K562 (cell line): ENCODE measurements around the gene FOXP3. TPM values are rescaled to one million over a fixed set of nuclear protein-coding genes. Genes with fewer than 3 reads are reported as not detected.

ENCODE experiments used
- ATAC-seq: fragments of 200-7000 bp; cut with Tn5 transposase; 3 replicates; pipeline ENCODE4 v1.9.1; 2020; ENCODE audit warnings: moderate library complexity
- BruUV-seq: library from RNA; stranded (reverse); fragments of 400-500 nt; replicated peaks from 2 replicates; lab custom pipeline; 2021; lab: Mats Ljungman, UMichigan
- CTCF ChIA-PET: fragments of 300-600 bp; formaldehyde crosslinking; extraction: SDS; loops from one replicate; lab custom pipeline; 2021; ENCODE audit warnings: low intra/inter-chr PET ratio; lab: Yijun Ruan, JAX
- POLR2A ChIA-PET: fragments of 300-600, 350-650 bp; sonication (Branson Sonifier 250); formaldehyde crosslinking; extraction: SDS; loops from one replicate; lab custom pipeline; 2021; ENCODE audit warnings: antibody characterized with exemption, inconsistent platforms; lab: Yijun Ruan, JAX
- DNase-seq, 4 experiments: peaks; one replicate each; pipeline versions ENCODE4 v3.0.0 to v3.0.0-alpha.2; 2011 to 2018; ENCODE audit warnings: low spot score in 3 of 4, mixed read lengths in 3 of 4; ENCODE audit errors: extremely low read depth in 1 of 4
- FAIRE-seq: peaks from 2 replicates; lab custom pipeline; 2011; peaks lifted over from hg19 to GRCh38; lab: Jason Lieb, UNC
- H2AFZ ChIP-seq: 2 replicates; pipeline ENCODE4 v1.6.0; 2011; ENCODE audit warnings: low read depth, low read length, control low read depth, inconsistent platforms
- H3K27ac ChIP-seq: fragments of 200-600 bp; 3 replicates; pipeline ENCODE4 v1.8.0; 2011; ENCODE audit warnings: low read depth, mild to moderate bottlenecking, control low read depth, inconsistent platforms, low read length, moderate library complexity, mixed read lengths; ENCODE audit errors: extremely low read depth
- H3K27me3 ChIP-seq, 2 experiments: fragments of 300-600 bp in 1 of 2; 2 replicates in 1 of 2; 3 replicates in 1 of 2; pipeline versions ENCODE4 v1.6.0 to v1.8.0; 2011; ENCODE audit warnings: inconsistent platforms in 2 of 2, low read length in 2 of 2, mild to moderate bottlenecking in 1 of 2, mixed read lengths in 1 of 2, moderate library complexity in 1 of 2; ENCODE audit not compliant: control insufficient read depth in 2 of 2, insufficient read depth in 2 of 2
- H3K36me3 ChIP-seq: fragments of 300-600 bp; 3 replicates; pipeline ENCODE4 v1.8.0; 2011; ENCODE audit warnings: mild to moderate bottlenecking, low read length, inconsistent platforms; ENCODE audit not compliant: control insufficient read depth, insufficient read depth
- H3K4me1 ChIP-seq, 2 experiments: fragments of 200-600 bp in 1 of 2; replicated peaks in 1 of 2; 2 replicates in 1 of 2; 3 replicates in 1 of 2; pipeline versions ENCODE4 v1.5.1 to v1.8.0; 2011; ENCODE audit warnings: inconsistent platforms in 2 of 2, low read length in 2 of 2, mild to moderate bottlenecking in 1 of 2, mixed read lengths in 1 of 2, moderate library complexity in 1 of 2; ENCODE audit not compliant: control insufficient read depth in 2 of 2, insufficient read depth in 2 of 2
- H3K4me2 ChIP-seq: 2 replicates; pipeline ENCODE4 v1.6.1; 2011; ENCODE audit warnings: low read length, control low read depth, inconsistent platforms, mixed read lengths; ENCODE audit not compliant: insufficient read depth
- H3K4me3 ChIP-seq: fragments of 200-600 bp; sonication (generic), shearing (Covaris generic); 2 replicates; pipeline ENCODE4 v1.5.1; 2016; ENCODE audit warnings: control low read depth, inconsistent platforms
- H3K79me2 ChIP-seq: fragments of 200-600 bp; 3 replicates; pipeline ENCODE4 v1.8.0; 2011; ENCODE audit warnings: low read length, inconsistent platforms; ENCODE audit not compliant: control insufficient read depth, insufficient read depth
- H3K9ac ChIP-seq, 2 experiments: 2 replicates each; pipeline versions ENCODE4 v1.6.0 to v1.6.1; 2011; ENCODE audit warnings: low read depth in 2 of 2, low read length in 2 of 2, control low read depth in 1 of 2, inconsistent platforms in 1 of 2, mild to moderate bottlenecking in 1 of 2, mixed read lengths in 1 of 2; ENCODE audit not compliant: insufficient read depth in 1 of 2
- H3K9me1 ChIP-seq: one replicate; pipeline ENCODE4 v1.6.0; 2011; ENCODE audit warnings: inconsistent platforms, mild to moderate bottlenecking, low read length, moderate library complexity; ENCODE audit not compliant: control insufficient read depth, insufficient read depth
- H3K9me3 ChIP-seq: replicated peaks from 2 replicates; pipeline ENCODE4 v1.5.1; 2011; ENCODE audit warnings: low read depth, low read length, inconsistent platforms; ENCODE audit not compliant: control insufficient read depth, insufficient read depth
- H4K20me1 ChIP-seq: replicated peaks from 2 replicates; pipeline ENCODE4 v1.6.1; 2011; ENCODE audit warnings: low read length, inconsistent platforms, mixed read lengths; ENCODE audit not compliant: control insufficient read depth, insufficient read depth
- ATF2 ChIP-seq: sonication (generic); formaldehyde crosslinking; IDR thresholded peaks from 2 replicates; pipeline ENCODE4 v1.8.1; 2022; ENCODE audit warnings: missing genetic modification reagents
- BRCA1 ChIP-seq, 2 experiments: fragments of 450-650 bp in 1 of 2; sonication (generic) in 1 of 2; formaldehyde crosslinking in 1 of 2; IDR thresholded peaks; 2 replicates each; pipeline versions ENCODE4 v1.5.0 to v1.6.1; 2017 to 2020; ENCODE audit warnings: mild to moderate bottlenecking in 1 of 2, missing genetic modification reagents in 1 of 2
- CTCFL ChIP-seq: IDR thresholded peaks from 2 replicates; pipeline ENCODE4 v1.6.1; 2011; ENCODE audit warnings: borderline replicate concordance, low read depth, mild to moderate bottlenecking, moderate library complexity, low read length; ENCODE audit not compliant: insufficient read depth, poor library complexity, severe bottlenecking
- E2F5 ChIP-seq: sonication (generic); formaldehyde crosslinking; IDR thresholded peaks from 2 replicates; pipeline ENCODE4 v1.8.0; 2022; ENCODE audit warnings: mild to moderate bottlenecking, missing genetic modification reagents
- HCFC1 ChIP-seq: IDR thresholded peaks from 2 replicates; pipeline ENCODE4 v1.6.1; 2012; ENCODE audit warnings: low read depth, low read length, improper control_type of control experiment
- PML ChIP-seq: IDR thresholded peaks from 2 replicates; pipeline ENCODE4 v1.6.1; 2012; ENCODE audit warnings: low read length, inconsistent platforms
- SNRNP70 ChIP-seq: fragments of 200-400 bp; formaldehyde crosslinking; optimal IDR thresholded peaks from 2 replicates; pipeline ENCODE3; 2017; ENCODE audit warnings: low read depth, low read length
- THRA ChIP-seq: fragments of 450-650 bp; IDR thresholded peaks from 2 replicates; pipeline ENCODE4 v1.6.1; 2017; ENCODE audit warnings: mild to moderate bottlenecking, moderate library complexity
- U2AF1 ChIP-seq: fragments of 200-400 bp; formaldehyde crosslinking; optimal IDR thresholded peaks from 2 replicates; pipeline ENCODE3; 2017; ENCODE audit warnings: mild to moderate bottlenecking, low read depth, low read length, moderate library complexity
- ZNF143 ChIP-seq: sonication (generic); formaldehyde crosslinking; IDR thresholded peaks from 2 replicates; pipeline ENCODE4 v1.9.0; 2022; ENCODE audit warnings: mild to moderate bottlenecking, missing genetic modification reagents
- WGBS: fragments of 100-300 bp; shearing (Covaris generic); methylation state at CpG from one replicate; pipeline ENCODE4 v1.1.6; 2016; ENCODE audit warnings: low coverage, mixed read lengths; ENCODE audit not compliant: insufficient coverage; ENCODE audit errors: missing lambda C conversion rate; 5-methylcytosine and 5-hydroxymethylcytosine counted together
- in situ Hi-C: fragments of 300-500 bp; cut with MboI; formaldehyde crosslinking; loops from 4 replicates; pipeline ENCODE4 v1.15.0; 2018; ENCODE audit warnings: inconsistent platforms, mixed read lengths
- intact Hi-C: fragments of 100-400 bp; cut with micrococcal nuclease; formaldehyde crosslinking; loops from 2 replicates; pipeline ENCODE4 v1.14.2; 2022
- polyA plus RNA-seq, 8 experiments: library from polyadenylated mRNA; depleted of rRNA in 4 of 8; stranded (reverse) in 5 of 8; unstranded in 3 of 8; fragments of >200 nt; fragmentation: Nextera tagmentation in 2 of 8; fragmentation: Illumina TruSeq in 1 of 8; extraction: Ambion mirVana in 2 of 8; extraction: Trizol in 1 of 8; gene quantifications; 2 replicates each; pipeline versions ENCODE4 v1.2.1 to v1.2.3, GENCODE V29; 2011 to 2014; ENCODE audit warnings: inconsistent platforms in 1 of 8, missing spikeins in 1 of 8
- total RNA-seq, 7 experiments: library from RNA; depleted of rRNA in 6 of 7; stranded (reverse); fragments of >200 nt in 6 of 7; fragmentation: Illumina TruSeq in 2 of 7; extraction: Trizol in 2 of 7; gene quantifications; 2 replicates each; pipeline versions ENCODE4 v1.2.1 to v1.2.3, GENCODE V29; 2011 to 2021; ENCODE audit warnings: low replicate concordance in 1 of 7

The FOXP3 gene
- total and polyA plus RNA-seq, 9 of the 15 experiments (the other 6 are each of a cell fraction or from before 2014, with no cell fraction given), result 0.04 to 0.24 (median 0.07) TPM; not detected in 4

GRCh38 chrX:49212209-49212608 lies 52.3 kb downstream of the FOXP3 start:
- H4K20me1 ChIP-seq, result no peaks in the 10 kb centered on the region
- FAIRE-seq (no peak), DNase-seq (no peak), ATAC-seq (peak; percentile 59; the same call in 2 of the 3 replicates)
- in situ Hi-C loops, result no loop called here
- peaks cover 0 to 9% of the 10 kb centered on the region in 2 experiments; a peak in 1 of 5 replicates for H3K27me3 ChIP-seq
- H3K4me3 ChIP-seq, result no peak overlapping the region
- H3K79me2 ChIP-seq, result no peaks in the 10 kb centered on the region
- no peaks in the 10 kb centered on the region for H3K9me1 ChIP-seq
- H3K9ac ChIP-seq, result no peak overlapping the region
- H3K27ac ChIP-seq, result no peak overlapping the region
- H2AFZ ChIP-seq, result no peak overlapping the region
- no peaks in the 10 kb centered on the region for H3K9me3 ChIP-seq
- no peaks in the 10 kb centered on the region for H3K36me3 ChIP-seq
- intact Hi-C loops, result no loop called here
- 0% methylated on average over 2 of the region's 2 CpGs for WGBS
- BruUV-seq, result no TSS peak
- H3K4me1 ChIP-seq, result peaks cover 0 to 7% of the 10 kb centered on the region in 2 experiments; a peak in 3 of 5 replicates
- ChIA-PET CTCF (no interaction called here), POLR2A (interaction anchor here (0.5 kb wide), 1 partner anchor 1053 kb away, joined by 3 read pairs; no protein-coding TSS in a partner anchor)
- H3K4me2 ChIP-seq, result no peak overlapping the region
- TF ChIP-seq THRA, result no peak
- TF ChIP-seq SNRNP70, result no peak
- TF ChIP-seq ZNF143, result peak; percentile 67
- no peak for TF ChIP-seq CTCFL
- TF ChIP-seq HCFC1, result peak; percentile 71
- no peak for TF ChIP-seq PML
- TF ChIP-seq BRCA1 (IDR thresholded peaks at IDR 0.05), result no peak
- no peak for TF ChIP-seq BRCA1 (CRISPR knock-in tag; IDR thresholded peaks at IDR 0.05)
- no peak for TF ChIP-seq ATF2 (CRISPR knock-in tag)
- no peak for TF ChIP-seq U2AF1
- TF ChIP-seq E2F5 (CRISPR knock-in tag), result no peak
